AG09319 (cell line): ENCODE measurements around the gene CTDNEP1.

Experiments
- DNase-seq: peaks from one replicate; pipeline ENCODE4 v3.0.0-alpha.2; 2010; ENCODE audit warnings: low read depth; ENCODE audit errors: extremely low read depth
- CTCF ChIP-seq: IDR thresholded peaks from 2 replicates; pipeline ENCODE4 v1.5.1; 2011; ENCODE audit warnings: low read depth, mild to moderate bottlenecking, inconsistent platforms, low read length, moderate library complexity

CTDNEP1 gene

GRCh38 chr17:7238420-7239090 is 13.0 kb downstream of the CTDNEP1 start:
- TF ChIP-seq CTCF = no peak
- DNase-seq = no peak

GRCh38 chr17:7237761-7238419 is 13.6 kb downstream of the CTDNEP1 start:
- no peak for TF ChIP-seq CTCF
- no peak for DNase-seq

- no peak for TF ChIP-seq CTCF
- no peak for DNase-seq
Measured at GRCh38 chr17:7237266-7237760, 14.2 kb downstream of the CTDNEP1 start.

- no peak for TF ChIP-seq CTCF
- DNase-seq = no peak
Measured at GRCh38 chr17:7236808-7237207, 14.7 kb downstream of the CTDNEP1 start.

GRCh38 chr17:7235693-7236665 is 15.6 kb downstream of the CTDNEP1 start:
- no peak for TF ChIP-seq CTCF
- DNase-seq = no peak

GRCh38 chr17:7234083-7234951 is 17.2 kb downstream of the CTDNEP1 start, which contains the start of gene DVL2:
Gene DVL2, minus strand, starts transcription at chr17:7234517. Its CDS starts 255 bp downstream, at chr17:7234262.
- TF ChIP-seq CTCF = no peak
- DNase-seq = peak; percentile 86
